GM18519 (cell line): ENCODE data around the gene CCNK.

ENCODE experiments used
- ATAC-seq: cut with Tn5 transposase; IDR thresholded peaks from one replicate; pipeline ENCODE4 v1.9.1; 2021; ENCODE audit warnings: mild to moderate bottlenecking, moderate library complexity; ENCODE audit not compliant: unreplicated experiment, low FRiP score

CCNK gene

DNA sequence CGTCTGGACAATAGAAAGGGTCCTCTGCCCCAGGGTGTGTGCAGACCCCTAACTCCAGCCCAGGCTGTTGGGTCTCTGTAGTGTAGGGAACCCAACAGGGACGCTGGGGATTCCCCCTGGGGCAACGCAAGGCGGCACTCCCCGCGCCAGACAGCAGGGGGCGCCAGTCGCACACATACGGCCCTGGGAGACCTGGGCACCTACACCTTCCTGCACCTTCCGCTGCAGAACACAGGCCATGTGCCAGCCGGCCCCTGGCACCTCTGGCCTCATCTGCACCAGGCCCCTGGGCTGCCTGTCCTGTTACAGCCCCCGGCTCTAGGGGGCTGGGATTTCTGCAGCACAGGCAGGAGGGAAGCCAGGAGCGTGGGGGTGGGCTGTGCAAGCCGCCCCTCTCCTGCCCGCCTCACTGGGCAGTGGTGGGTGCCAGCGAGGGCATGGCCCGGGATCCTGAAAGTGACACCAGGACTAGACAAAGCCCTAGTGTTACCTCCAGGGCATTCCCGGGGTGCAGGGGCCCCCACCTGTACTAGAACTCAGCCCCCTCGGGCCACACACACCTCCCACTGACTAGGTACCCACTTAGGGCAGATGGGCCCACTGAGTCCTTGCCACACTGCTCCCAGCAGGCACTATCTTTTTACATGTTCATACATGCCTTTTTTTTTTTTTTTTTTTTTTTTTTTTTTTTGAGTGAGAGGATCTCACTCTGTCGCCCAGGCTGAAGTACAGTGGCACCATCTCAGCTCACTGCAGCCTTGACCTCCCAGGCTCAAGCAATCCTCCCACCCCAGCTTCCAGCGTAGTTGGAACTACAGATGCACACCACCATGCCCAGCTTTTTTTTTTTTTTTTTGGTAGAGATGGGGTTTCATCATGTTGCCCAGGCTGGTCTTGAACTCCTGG, 37.5 kb downstream of the CCNK start:
- ATAC-seq = no peak

GRCh38 chr14:99519347-99519881, 38.2 kb downstream of the CCNK start:
- no peak for ATAC-seq

GRCh38 chr14:99519931-99520421, 38.8 kb downstream of the CCNK start:
- ATAC-seq = no peak

DNA sequence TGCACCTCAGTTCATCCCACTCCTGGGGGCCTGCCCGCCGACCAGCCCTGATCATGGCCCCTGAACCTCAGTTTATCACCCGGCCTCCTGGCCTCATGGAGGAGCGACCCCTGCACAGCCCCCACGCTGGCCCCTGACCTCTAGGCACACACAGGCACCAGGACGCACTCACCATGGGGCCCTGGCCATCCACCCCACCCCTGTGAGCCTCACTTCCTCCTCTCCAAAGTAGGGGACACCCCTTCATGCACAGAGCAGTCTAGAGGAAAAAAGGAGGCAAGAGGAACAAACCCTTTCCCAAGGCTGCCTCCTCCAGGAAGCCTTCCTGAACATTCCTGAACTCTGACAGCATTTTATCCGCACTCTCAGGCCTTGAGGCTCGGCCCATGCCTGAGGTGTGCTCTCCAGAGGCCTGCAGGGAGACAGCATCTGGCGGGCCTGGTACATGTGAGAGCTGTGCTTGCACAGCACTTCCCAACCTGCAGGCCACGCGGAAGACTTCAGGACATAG, 39.4 kb downstream of the CCNK start:
- ATAC-seq = no peak

DNA sequence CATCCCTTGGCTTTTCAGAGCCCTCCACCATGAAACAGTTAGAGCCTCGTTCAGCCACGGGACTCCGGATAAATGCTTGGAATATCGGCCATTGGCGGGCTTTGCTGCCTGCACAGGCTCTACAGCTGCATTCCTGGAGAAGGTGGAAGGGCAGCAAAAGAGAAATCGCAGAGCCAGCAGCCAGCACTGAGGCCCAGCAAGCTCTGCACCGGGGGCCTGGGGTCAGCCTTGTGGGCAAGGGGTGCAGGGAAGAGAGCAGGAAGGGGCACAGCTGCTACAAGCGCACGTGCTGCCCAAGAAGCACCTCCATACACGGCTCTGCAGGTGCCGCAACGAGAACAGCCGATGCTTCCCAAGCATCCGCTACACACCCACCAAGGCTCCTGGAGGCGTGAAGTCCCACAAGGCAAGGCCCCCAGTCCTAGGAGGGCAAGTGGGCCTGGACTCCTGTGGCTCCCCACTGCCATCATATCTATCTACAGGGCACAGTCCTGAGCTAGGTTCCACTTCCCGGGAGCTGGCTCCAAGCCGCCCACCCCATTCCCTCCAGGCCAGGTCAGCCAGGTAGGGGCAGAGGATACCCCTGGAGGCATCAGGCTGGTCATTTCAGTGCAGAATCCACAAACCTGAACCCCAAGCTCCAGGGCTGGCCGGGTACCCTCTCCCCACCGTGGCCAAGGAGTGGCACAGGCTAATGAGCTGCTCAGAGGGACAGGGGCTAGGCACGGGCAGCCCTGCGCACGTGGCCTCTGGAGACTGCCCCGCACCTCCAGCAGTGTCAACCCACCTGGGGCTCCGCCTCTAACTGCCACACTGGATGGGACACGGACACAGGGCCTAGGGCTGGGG, 40.2 kb downstream of the CCNK start:
- no peak for ATAC-seq

GRCh38 chr14:99522025-99522401, 40.8 kb downstream of the CCNK start:
- ATAC-seq = no peak

DNA sequence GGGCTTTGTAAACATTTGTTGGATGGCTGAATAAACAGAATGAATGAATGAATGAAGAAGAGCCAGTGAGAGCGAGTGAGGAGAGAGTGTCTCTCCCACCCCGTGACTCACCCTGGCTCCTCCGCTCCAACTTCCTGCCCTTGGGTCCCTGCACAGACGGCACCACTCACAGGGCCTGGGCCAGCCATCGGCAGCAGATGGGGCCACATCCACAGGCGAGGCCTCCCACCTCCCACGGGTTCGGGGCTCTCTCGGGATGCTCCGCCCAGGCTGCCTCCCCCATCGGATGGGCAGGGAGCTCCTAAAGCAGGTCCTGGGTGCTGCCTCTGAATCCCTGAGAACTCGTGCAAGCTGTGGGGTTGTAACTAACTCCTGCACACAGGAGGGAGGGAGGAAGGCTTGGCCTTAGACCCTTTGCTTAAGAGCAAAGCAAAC, 41.3 kb downstream of the CCNK start:
- ATAC-seq = no peak

DNA sequence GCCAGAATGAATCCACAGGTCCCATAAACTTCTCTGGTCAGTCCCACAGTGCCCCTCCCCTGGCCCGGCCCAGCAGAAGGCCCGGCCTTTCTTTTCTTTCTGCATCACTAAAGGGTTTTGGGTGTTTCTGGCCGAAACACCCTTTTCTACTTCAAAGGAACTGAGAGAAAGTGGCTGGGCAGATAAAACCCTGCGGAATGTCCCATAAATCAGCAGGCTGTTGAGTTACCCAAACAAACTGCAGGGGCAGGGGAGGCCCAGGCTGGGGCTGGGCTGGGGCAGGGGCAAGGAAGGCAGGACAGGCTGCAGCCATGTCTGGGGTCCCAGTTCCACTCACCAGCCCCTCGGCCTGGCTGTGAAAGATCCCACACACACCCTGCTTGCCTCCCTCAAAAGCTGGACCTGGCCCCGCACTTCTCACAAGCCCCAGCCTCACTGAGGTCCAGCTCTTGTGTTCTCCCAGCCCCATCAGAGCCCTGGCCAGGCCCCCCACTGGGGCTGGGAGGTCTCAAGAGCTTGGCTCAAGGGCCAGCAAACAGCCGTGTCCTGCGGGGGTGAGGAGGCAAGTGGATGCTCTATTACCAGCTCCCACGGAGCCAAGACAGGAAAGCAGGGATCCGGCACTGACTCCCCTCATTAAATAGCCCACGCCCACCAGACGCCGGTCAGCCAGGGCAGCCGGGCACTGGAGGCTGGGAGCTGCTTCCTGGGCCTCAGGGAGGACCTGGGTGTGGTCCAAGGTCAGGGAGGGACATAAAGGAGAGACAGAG, 41.9 kb downstream of the CCNK start:
- no peak for ATAC-seq

GRCh38 chr14:99523704-99524055, 42.5 kb downstream of the CCNK start:
- no peak for ATAC-seq

GRCh38 chr14:99524091-99524661, 43.0 kb downstream of the CCNK start:
- no peak for ATAC-seq

GRCh38 chr14:99524804-99525698, 43.8 kb downstream of the CCNK start:
- no peak for ATAC-seq

GRCh38 chr14:99525699-99526080, 44.5 kb downstream of the CCNK start:
- ATAC-seq = no peak

- no peak for ATAC-seq
Measured at GRCh38 chr14:99527026-99527425, 45.8 kb downstream of the CCNK start.

DNA sequence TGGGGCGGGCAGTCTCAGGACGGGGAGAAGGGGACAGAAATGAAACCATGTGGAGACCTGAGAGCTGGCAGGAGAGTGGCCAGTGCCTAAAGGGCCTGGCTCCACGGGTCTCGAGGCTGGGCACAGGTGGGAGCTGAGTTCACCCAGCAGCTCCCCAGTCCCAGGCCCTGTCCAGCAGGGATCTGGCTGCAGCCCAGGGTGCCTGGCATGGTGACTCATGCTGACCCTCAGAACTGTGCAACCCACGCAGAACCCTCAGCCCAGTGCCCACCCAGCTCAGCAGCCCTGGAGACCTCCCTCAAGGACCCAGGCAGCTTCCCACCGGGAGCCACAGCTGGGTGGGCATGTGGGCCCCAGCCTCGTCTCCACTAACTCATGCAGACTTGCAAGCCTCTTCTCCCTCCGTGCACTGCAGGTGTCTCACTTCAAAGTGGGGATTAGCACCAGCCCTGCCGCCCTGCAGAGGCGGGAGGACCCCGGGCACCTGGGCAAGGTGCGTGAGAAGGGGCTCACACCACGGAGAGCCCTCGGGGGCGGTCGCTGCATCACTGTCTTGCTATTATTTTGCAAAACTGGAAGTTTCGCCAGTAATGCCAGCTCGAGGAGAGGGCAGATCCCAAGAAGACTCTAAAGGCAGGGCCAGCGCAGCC, 46.3 kb downstream of the CCNK start:
- ATAC-seq = no peak

DNA sequence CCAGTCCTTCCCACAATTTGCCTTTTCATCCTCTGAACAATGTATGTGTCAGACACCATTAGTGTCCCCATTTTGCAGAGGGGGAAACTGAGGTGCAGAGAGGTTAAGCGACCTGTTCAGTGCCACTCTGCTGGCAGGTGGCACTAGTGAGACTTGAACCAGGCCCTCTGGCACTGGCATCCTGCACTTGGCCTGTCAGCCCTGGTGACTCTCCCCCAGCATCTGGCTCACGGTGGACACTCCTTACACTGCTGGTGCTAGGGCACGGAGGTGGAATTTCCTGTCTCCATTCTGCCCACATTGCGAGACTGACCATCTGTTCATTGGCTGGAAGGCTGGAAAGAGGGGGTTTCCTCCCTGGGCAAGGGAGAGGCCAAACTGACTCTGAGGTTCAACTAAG, 48.7 kb downstream of the CCNK start:
- no peak for ATAC-seq

- no peak for ATAC-seq
Measured at GRCh38 chr14:99530407-99531155, 49.4 kb downstream of the CCNK start.

DNA sequence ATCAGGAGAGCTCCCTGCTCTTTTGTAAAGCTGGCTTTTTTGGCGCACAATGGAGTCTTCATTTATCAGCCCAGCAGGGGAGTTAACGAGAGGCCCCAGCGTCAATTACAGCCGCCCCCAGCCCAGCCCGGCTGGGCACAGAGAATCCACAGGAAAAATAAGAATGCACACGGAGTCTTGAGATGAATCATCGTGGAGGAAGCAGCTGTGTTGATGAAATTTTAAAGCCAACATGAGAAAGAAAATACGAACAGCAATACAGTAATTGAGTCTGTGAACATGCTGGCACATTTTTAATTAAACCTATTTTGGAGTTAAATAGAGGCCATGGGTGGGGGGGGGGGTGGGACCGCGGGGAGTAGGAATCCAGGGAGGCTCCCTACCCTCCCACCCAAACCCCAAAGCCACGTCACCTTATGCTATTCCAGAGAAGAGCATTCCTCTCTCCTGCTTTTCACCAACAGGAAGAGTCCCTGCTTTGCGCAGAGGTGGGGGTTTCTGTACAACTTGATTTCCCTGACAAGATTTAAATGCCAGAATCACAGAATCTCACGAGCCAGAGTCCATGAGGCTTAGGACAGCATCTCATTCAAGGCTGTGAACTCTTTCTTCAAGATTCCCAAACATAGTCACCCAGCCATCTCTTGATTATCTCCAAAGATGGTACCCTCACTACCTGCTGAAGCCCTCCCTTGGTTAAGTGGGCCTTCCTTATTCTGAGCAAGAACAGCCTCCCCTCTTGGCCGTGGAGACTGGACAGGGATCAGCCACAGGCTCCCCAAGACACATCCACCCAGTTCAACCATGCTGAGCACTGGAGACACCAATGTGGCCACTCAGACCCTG, 50.3 kb downstream of the CCNK start:
- no peak for ATAC-seq
